ENCODE measurements around the gene HSFX2.

DNA sequence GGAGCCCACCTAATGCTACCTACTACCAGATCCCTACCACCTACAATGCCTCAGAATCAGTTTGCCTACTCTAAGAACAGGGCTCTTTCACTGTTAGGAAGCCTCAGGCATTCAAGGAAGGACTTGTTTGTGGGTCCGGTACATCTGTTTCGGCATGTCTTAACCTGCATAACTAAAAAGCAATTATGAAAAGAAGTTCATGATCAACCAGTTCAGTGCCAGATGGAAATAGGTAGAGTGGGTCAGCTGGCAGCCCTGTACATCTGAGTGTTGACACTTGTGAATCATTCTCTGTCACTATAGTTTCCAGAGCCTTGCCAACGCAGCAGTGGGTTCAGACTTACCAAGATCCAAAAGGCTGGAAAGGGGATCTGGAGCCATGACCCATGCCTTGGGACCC is 33.2 kb upstream of the HSFX2 start:
- TF ChIP-seq, protein P1, sequence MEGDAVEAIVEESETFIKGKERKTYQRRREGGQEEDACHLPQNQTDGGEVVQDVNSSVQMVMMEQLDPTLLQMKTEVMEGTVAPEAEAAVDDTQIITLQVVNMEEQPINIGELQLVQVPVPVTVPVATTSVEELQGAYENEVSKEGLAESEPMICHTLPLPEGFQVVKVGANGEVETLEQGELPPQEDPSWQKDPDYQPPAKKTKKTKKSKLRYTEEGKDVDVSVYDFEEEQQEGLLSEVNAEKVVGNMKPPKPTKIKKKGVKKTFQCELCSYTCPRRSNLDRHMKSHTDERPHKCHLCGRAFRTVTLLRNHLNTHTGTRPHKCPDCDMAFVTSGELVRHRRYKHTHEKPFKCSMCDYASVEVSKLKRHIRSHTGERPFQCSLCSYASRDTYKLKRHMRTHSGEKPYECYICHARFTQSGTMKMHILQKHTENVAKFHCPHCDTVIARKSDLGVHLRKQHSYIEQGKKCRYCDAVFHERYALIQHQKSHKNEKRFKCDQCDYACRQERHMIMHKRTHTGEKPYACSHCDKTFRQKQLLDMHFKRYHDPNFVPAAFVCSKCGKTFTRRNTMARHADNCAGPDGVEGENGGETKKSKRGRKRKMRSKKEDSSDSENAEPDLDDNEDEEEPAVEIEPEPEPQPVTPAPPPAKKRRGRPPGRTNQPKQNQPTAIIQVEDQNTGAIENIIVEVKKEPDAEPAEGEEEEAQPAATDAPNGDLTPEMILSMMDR (IDR thresholded peaks at IDR 0.05 in 2 of 3, conservative IDR thresholded peaks at IDR 0.05 in 1 of 3; ENCODE audit: insufficient read depth in 2 of 3, low read depth in 1 of 3, low read length in 3 of 3), result no peak
- TF ChIP-seq ZNF217 (CRISPR knock-in tag; IDR thresholded peaks at IDR 0.05), result no peak
- no peak for TF ChIP-seq TBP (optimal IDR thresholded peaks at IDR 0.05; ENCODE audit: low read depth, low read length)
- TF ChIP-seq NR2C2 (CRISPR knock-in tag; IDR thresholded peaks at IDR 0.05), result no peak
- no peak for TF ChIP-seq NR2C2 (tag; IDR thresholded peaks at IDR 0.05)
- TF ChIP-seq CEBPG (CRISPR knock-in tag; IDR thresholded peaks at IDR 0.05), result no peak
- TF ChIP-seq CEBPG (tag; conservative IDR thresholded peaks at IDR 0.05 in 1 of 2, IDR thresholded peaks at IDR 0.05 in 1 of 2), result no peak
- no peak for TF ChIP-seq ZNF444 (CRISPR knock-in tag; IDR thresholded peaks at IDR 0.05)
- TF ChIP-seq ZBED1 (IDR thresholded peaks at IDR 0.05), result no peak
- TF ChIP-seq, protein P2, sequence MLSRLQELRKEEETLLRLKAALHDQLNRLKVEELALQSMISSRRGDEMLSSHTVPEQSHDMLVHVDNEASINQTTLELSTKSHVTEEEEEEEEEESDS (CRISPR knock-in tag; IDR thresholded peaks at IDR 0.05), result no peak
- no peak for TF ChIP-seq MECOM (CRISPR knock-in tag; IDR thresholded peaks at IDR 0.05)
- TF ChIP-seq RAD51 (IDR thresholded peaks at IDR 0.05; ENCODE audit: borderline replicate concordance, low read depth), result no peak
